Measurements from ENCODE around the gene TALDO1. TPM values are rescaled to one million over a fixed set of nuclear protein-coding genes. Genes with fewer than 3 reads are reported as not detected.
A peak's percentile ranks its signal among the peaks of the same experiment; 100 is the strongest.

Gene TALDO1
- total and polyA plus RNA-seq, 2 experiments from 2014 or later = 353 to 402 TPM

DNA sequence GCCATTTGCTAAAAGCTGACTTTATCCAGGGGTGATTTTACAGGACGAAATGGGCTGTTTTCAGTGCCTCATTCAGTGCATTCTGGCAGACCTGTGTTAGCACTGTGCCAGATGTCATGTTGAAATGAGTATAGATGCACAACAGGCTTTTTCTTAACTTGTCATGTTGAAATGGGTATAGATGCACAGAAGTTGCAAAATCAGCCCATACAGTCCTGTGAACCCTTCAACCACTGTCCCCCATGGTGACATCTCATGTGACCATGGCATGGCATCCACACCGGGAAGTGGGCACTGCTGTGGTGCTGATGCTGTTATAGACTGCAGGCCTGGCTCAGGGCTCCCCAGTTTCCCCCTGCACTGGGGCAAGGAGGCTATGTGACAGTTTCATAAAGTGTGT, 2.5 kb downstream of the TALDO1 start:
- no peak overlapping the region for H3K27ac Mint-ChIP-seq

More for the DNA sequence above, 2.5 kb downstream of the TALDO1 start:
- Histone ChIP-seq H3K4me2 (peak overlapping the region; percentile 97; the same call in 1 of the 2 replicates), H3K4me3 (no peak overlapping the region), H3F3A (replicated peaks; ENCODE audit: low read depth) (peaks cover 10% of the 10 kb centered on the region), H3K4me1 (ENCODE audit: insufficient read depth) (peaks cover 34% of the 10 kb centered on the region), H2AFZ (no peak overlapping the region), H4K20me1 (replicated peaks; ENCODE audit: insufficient read depth) (peaks cover 44% of the 10 kb centered on the region), H3K79me2 (replicated peaks; ENCODE audit: insufficient read depth) (peaks cover 74% of the 10 kb centered on the region), H3K27me3 (ENCODE audit: insufficient read depth) (no peaks in the 10 kb centered on the region), H3K27ac (ENCODE audit: low read depth) (0 out of 2 replicates have a peak overlapping the region, but pooled peaks have one; percentile 39), H3K36me3 (ENCODE audit: insufficient read depth) (no peaks in the 10 kb centered on the region; the same call in 1 of the 2 replicates), H3K9me2 (ENCODE audit: insufficient read depth) (no peaks in the 10 kb centered on the region)
- H3K4me1 Mint-ChIP-seq = peaks cover 19% of the 10 kb centered on the region
- ATAC-seq (no peak), DNase-seq (ENCODE audit: low spot score) (no peak)
- H3K4me3 Mint-ChIP-seq = peak overlapping the region; percentile 58
- TF ChIP-seq POLR2AphosphoS5 (IDR thresholded peaks at IDR 0.05; ENCODE audit: low read depth) (no peak), ZNF114 (CRISPR knock-in tag; IDR thresholded peaks at IDR 0.05) (no peak), ZNF462 (CRISPR knock-in tag; IDR thresholded peaks at IDR 0.05) (no peak), CREB1 (CRISPR knock-in tag; IDR thresholded peaks at IDR 0.05; ENCODE audit: low read depth) (no peak), JUNB (IDR thresholded peaks at IDR 0.05; ENCODE audit: unreplicated experiment) (no peak), STAT1 (IDR thresholded peaks at IDR 0.05; ENCODE audit: unreplicated experiment) (no peak), ZNF331 (CRISPR knock-in tag; IDR thresholded peaks at IDR 0.05; ENCODE audit: low read depth) (no peak), EZH2phosphoT487 (IDR thresholded peaks at IDR 0.05; ENCODE audit: unreplicated experiment) (no peak), ETS1 (IDR thresholded peaks at IDR 0.05) (no peak), NANOG (IDR thresholded peaks at IDR 0.05; ENCODE audit: borderline replicate concordance) (no peak)
- TF ChIP-seq, protein P1, sequence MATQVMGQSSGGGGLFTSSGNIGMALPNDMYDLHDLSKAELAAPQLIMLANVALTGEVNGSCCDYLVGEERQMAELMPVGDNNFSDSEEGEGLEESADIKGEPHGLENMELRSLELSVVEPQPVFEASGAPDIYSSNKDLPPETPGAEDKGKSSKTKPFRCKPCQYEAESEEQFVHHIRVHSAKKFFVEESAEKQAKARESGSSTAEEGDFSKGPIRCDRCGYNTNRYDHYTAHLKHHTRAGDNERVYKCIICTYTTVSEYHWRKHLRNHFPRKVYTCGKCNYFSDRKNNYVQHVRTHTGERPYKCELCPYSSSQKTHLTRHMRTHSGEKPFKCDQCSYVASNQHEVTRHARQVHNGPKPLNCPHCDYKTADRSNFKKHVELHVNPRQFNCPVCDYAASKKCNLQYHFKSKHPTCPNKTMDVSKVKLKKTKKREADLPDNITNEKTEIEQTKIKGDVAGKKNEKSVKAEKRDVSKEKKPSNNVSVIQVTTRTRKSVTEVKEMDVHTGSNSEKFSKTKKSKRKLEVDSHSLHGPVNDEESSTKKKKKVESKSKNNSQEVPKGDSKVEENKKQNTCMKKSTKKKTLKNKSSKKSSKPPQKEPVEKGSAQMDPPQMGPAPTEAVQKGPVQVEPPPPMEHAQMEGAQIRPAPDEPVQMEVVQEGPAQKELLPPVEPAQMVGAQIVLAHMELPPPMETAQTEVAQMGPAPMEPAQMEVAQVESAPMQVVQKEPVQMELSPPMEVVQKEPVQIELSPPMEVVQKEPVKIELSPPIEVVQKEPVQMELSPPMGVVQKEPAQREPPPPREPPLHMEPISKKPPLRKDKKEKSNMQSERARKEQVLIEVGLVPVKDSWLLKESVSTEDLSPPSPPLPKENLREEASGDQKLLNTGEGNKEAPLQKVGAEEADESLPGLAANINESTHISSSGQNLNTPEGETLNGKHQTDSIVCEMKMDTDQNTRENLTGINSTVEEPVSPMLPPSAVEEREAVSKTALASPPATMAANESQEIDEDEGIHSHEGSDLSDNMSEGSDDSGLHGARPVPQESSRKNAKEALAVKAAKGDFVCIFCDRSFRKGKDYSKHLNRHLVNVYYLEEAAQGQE (IDR thresholded peaks at IDR 0.05; ENCODE audit: unreplicated experiment) = no peak
- H3K9me3 Mint-ChIP-seq = peaks cover 6% of the 10 kb centered on the region; the same call in 2 of the 3 replicates
- H3K27me3 Mint-ChIP-seq (ENCODE audit: insufficient read depth, low read depth, poor library complexity) = peaks cover 18% of the 10 kb centered on the region
- peaks cover 24% of the 10 kb centered on the region for H3K36me3 Mint-ChIP-seq (ENCODE audit: low read depth)
